SK-N-SH (cell line): Measurements from ENCODE around the gene ITLN1. TPM values are rescaled to one million over a fixed set of nuclear protein-coding genes. Genes with fewer than 3 reads are reported as not detected.
"Not testable (repeated sequence)": the region's sequence is repeated elsewhere in the genome, so short reads cannot be mapped to it uniquely, and the experiment has no call there.

Source experiments
- CTCF ChIA-PET: fragments of 300-600, 350-600 bp; formaldehyde crosslinking; extraction: SDS; loops from one replicate; lab custom pipeline; 2021; lab: Yijun Ruan, JAX
- POLR2A ChIA-PET: fragments of 350-600 bp; sonication (Branson Sonifier 250); formaldehyde crosslinking; extraction: SDS; loops from one replicate; lab custom pipeline; 2020; ENCODE audit warnings: antibody characterized with exemption, inconsistent platforms; lab: Yijun Ruan, JAX
- DNase-seq: peaks from one replicate; pipeline ENCODE4 v3.0.0; 2012
- H2AFZ ChIP-seq: fragments of 200-600 bp; sonication (generic); 2 replicates; pipeline ENCODE4 v1.8.1; 2016; ENCODE audit warnings: antibody characterized with exemption, mild to moderate bottlenecking, low read depth
- H3F3A ChIP-seq: fragments of 200-600 bp; sonication (generic); replicated peaks from 2 replicates; pipeline ENCODE3; 2016; ENCODE audit warnings: antibody characterized with exemption, mild to moderate bottlenecking; ENCODE audit not compliant: insufficient read depth
- H3K27ac ChIP-seq, 2 experiments: fragments of 200-500 bp in 1 of 2; fragments of 200-600 bp in 1 of 2; sonication (Bioruptor generic) in 1 of 2; sonication (generic), shearing (Covaris generic) in 1 of 2; 2 replicates each; pipeline versions ENCODE4 v1.5.1 to v1.6.1; 2014 to 2016; ENCODE audit warnings: low read depth in 2 of 2, inconsistent platforms in 1 of 2, low read length in 1 of 2, mild to moderate bottlenecking in 1 of 2, mixed read lengths in 1 of 2
- H3K27me3 ChIP-seq: fragments of 200-600 bp; sonication (generic), shearing (Covaris generic); 2 replicates; pipeline ENCODE4 v1.6.1; 2016; ENCODE audit warnings: mixed run types; ENCODE audit not compliant: insufficient read depth
- H3K36me3 ChIP-seq, 2 experiments: fragments of 200-500 bp in 1 of 2; fragments of 200-600 bp in 1 of 2; sonication (Bioruptor generic) in 1 of 2; sonication (generic) in 1 of 2; replicated peaks in 1 of 2; 2 replicates each; pipeline versions ENCODE3 to v1.5.1; 2014 to 2016; ENCODE audit warnings: low read length in 1 of 2, mild to moderate bottlenecking in 1 of 2; ENCODE audit not compliant: insufficient read depth in 2 of 2, control insufficient read depth in 1 of 2
- H3K4me1 ChIP-seq, 2 experiments: fragments of 200-500 bp in 1 of 2; fragments of 200-600 bp in 1 of 2; sonication (Bioruptor generic) in 1 of 2; sonication (generic), shearing (Covaris generic) in 1 of 2; 2 replicates each; pipeline versions ENCODE4 v1.5.1 to v1.6.1; 2014 to 2016; ENCODE audit warnings: low read depth in 1 of 2, low read length in 1 of 2, mixed run types in 1 of 2; ENCODE audit not compliant: insufficient read depth in 2 of 2, control insufficient read depth in 1 of 2
- H3K4me2 ChIP-seq: fragments of 200-600 bp; sonication (generic), shearing (Covaris generic); 2 replicates; pipeline ENCODE4 v1.6.1; 2017; ENCODE audit warnings: mixed run types
- H3K4me3 ChIP-seq, 2 experiments: fragments of 200-500 bp in 1 of 2; fragments of 200-600 bp in 1 of 2; sonication (Bioruptor generic) in 1 of 2; sonication (generic), shearing (Covaris generic) in 1 of 2; 2 replicates each; pipeline versions ENCODE4 v1.5.1 to v1.8.1; 2014 to 2016; ENCODE audit warnings: low read depth in 2 of 2, inconsistent platforms in 1 of 2, low read length in 1 of 2, mild to moderate bottlenecking in 1 of 2, mixed read lengths in 1 of 2, moderate library complexity in 1 of 2
- H3K79me2 ChIP-seq: fragments of 200-600 bp; sonication (generic); 2 replicates; pipeline ENCODE4 v1.8.1; 2017; ENCODE audit warnings: mild to moderate bottlenecking; ENCODE audit not compliant: insufficient read depth
- H3K9ac ChIP-seq: fragments of 200-600 bp; sonication (generic); 2 replicates; pipeline ENCODE4 v1.6.1; 2017; ENCODE audit warnings: mixed run types
- H3K9me2 ChIP-seq: fragments of 200-600 bp; sonication (generic); 2 replicates; pipeline ENCODE4 v1.6.1; 2017; ENCODE audit warnings: mixed run types
- H3K9me3 ChIP-seq: fragments of 200-600 bp; sonication (generic); 2 replicates; pipeline ENCODE4 v1.6.1; 2017; ENCODE audit warnings: mixed run types, mild to moderate bottlenecking, moderate library complexity
- H4K20me1 ChIP-seq: fragments of 200-600 bp; sonication (generic); 2 replicates; pipeline ENCODE4 v1.6.1; 2017; ENCODE audit warnings: mild to moderate bottlenecking, mixed run types; ENCODE audit not compliant: insufficient read depth
- EZH2phosphoT487 ChIP-seq: fragments of 200-600 bp; sonication (generic); IDR thresholded peaks from 2 replicates; pipeline ENCODE4 v1.6.1; 2017; ENCODE audit warnings: low read depth, mixed run types, mild to moderate bottlenecking, antibody characterized with exemption, moderate library complexity, borderline replicate concordance
- FOXJ3 ChIP-seq: sonication (generic); formaldehyde crosslinking; IDR thresholded peaks from 2 replicates; pipeline ENCODE4 v1.5.1; 2020; ENCODE audit warnings: mild to moderate bottlenecking, missing genetic modification reagents
- GABPA ChIP-seq: IDR thresholded peaks from 2 replicates; pipeline ENCODE4 v1.4.0; 2012; ENCODE audit warnings: low read depth, mild to moderate bottlenecking
- JUND ChIP-seq: IDR thresholded peaks from 2 replicates; pipeline ENCODE4 v1.4.0; 2012
- MXI1 ChIP-seq: IDR thresholded peaks from 2 replicates; pipeline ENCODE4 v1.6.1; 2012; ENCODE audit warnings: mild to moderate bottlenecking, low read depth, low read length, improper control_type of control experiment
- POLR2AphosphoS5 ChIP-seq: IDR thresholded peaks from 2 replicates; pipeline ENCODE4 v1.6.1; 2012; ENCODE audit warnings: low read depth, low read length
- RAD21 ChIP-seq: IDR thresholded peaks from 2 replicates; pipeline ENCODE4 v1.6.1; 2012; ENCODE audit warnings: mild to moderate bottlenecking, low read length
- RFX5 ChIP-seq: IDR thresholded peaks from 2 replicates; pipeline ENCODE4 v1.6.1; 2012; ENCODE audit warnings: mild to moderate bottlenecking, improper control_type of control experiment, low read length
- SIN3A ChIP-seq: IDR thresholded peaks from 2 replicates; pipeline ENCODE4 v1.6.1; 2012; ENCODE audit warnings: low read depth, mild to moderate bottlenecking, low read length, moderate library complexity, borderline replicate concordance
- SMC3 ChIP-seq: IDR thresholded peaks from 2 replicates; pipeline ENCODE4 v1.6.1; 2012; ENCODE audit warnings: low read depth, low read length, improper control_type of control experiment
- TEAD4 ChIP-seq: IDR thresholded peaks from 2 replicates; pipeline ENCODE4 v1.4.0; 2012; ENCODE audit warnings: mild to moderate bottlenecking, borderline replicate concordance; ENCODE audit not compliant: insufficient read depth
- WGBS: methylation state at CpG from one replicate; pipeline ENCODE4 v1.1.6; 2017; ENCODE audit warnings: low lambda C conversion rate; 5-methylcytosine and 5-hydroxymethylcytosine counted together
- polyA plus RNA-seq, 3 experiments: library from polyadenylated mRNA; depleted of rRNA; stranded (reverse); fragments of >200 nt; gene quantifications; 2 replicates each; pipeline ENCODE4 v1.2.3, GENCODE V29; 2012
- TF ChIP-seq, protein P1 (sequence below): IDR thresholded peaks from 2 replicates; pipeline ENCODE4 v1.4.0; 2012; ENCODE audit warnings: low read depth, borderline replicate concordance
- TF ChIP-seq, protein P2 (sequence below): IDR thresholded peaks from 2 replicates; pipeline ENCODE4; 2012
- TF ChIP-seq, protein P3 (sequence below): IDR thresholded peaks from 2 replicates; pipeline ENCODE4 v1.6.1; 2012; ENCODE audit warnings: mild to moderate bottlenecking, low read depth, low read length, moderate library complexity

The ITLN1 gene
- polyA plus RNA-seq, 1 of the 3 experiments (the other 2 are of a cell fraction): not detected

DNA sequence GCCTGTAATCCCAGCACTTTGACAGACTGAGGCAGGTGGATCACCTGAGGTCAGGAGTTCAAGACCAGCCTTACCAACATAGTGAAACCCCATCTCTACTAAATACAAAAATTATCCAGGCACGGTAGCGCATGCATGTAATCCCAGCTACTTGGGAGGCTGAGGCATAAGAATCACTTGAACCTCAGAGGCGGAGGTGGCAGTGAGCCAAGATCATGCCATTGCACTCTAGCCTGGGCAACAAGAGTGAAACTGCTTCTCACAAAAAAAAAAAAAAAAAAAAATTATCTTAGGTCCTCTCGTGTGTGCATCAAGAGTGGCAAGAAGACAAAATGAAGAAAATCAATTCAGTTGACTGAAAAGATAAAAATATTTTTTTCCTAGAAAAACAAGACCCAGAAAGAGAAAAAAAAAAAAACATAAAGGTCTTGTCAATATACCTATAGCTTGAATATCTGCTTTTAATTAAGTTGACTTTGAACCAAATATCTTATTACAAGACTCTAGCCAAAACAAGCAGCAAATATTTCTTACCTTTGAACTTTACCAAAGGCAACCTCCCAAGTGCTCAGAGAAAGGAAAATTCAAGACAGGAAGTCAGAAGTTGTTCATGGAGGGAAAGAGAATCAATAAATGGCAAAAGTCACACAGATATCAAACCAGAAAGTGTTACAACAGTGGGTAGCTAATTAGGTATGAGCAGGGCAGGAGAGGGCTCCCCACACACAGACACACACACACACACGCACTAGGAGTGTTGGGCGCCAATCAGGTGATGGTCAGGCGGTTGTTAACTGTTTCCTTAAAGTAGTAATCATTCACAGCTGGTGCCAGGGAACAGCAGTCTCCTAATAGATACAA lies 40.0 kb upstream of the ITLN1 start:
- Histone ChIP-seq H3K9me2 (no peaks in the 10 kb centered on the region), H3K4me2 (no peak overlapping the region), H3K36me3 (no peaks in the 10 kb centered on the region), H3K4me3 (no peak overlapping the region), H3K9me3 (no peaks in the 10 kb centered on the region), H3K79me2 (no peaks in the 10 kb centered on the region), H3K9ac (no peak overlapping the region), H3K27ac (no peak overlapping the region), H4K20me1 (no peaks in the 10 kb centered on the region), H2AFZ (no peak overlapping the region), H3K4me1 (no peaks in the 10 kb centered on the region), H3K27me3 (no peaks in the 10 kb centered on the region; the same call in 1 of the 2 replicates), H3F3A (no peaks in the 10 kb centered on the region)
- CTCF ChIA-PET: no interaction called here
- TF ChIP-seq JUND: no peak
- TF ChIP-seq POLR2AphosphoS5: no peak
- DNase-seq: no peak
- WGBS: 19% methylated on average over 7 of the region's 7 CpGs
- POLR2A ChIA-PET: no interaction called here

DNA sequence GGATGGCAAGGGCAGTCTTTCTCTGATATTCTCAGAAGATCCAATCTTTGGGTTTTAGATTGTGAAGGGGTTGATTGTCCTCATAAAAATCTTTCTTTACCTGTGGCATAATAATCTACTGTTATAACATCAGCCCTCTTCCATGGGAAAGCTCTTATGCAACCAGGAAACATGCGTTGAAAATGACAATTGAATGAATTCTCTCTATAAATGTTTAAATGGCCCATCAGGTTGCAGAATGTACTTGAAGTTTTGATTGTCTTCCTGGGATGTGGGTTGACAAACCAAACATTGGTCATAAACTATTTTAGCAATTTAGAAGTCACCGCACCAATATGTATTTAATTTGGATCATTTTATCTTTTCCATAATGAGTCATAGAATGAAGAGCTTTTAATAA lies 31.7 kb upstream of the ITLN1 start:
- H3K9ac ChIP-seq: no peak overlapping the region
- no peaks in the 10 kb centered on the region for H3K9me2 ChIP-seq
- no peaks in the 10 kb centered on the region for H4K20me1 ChIP-seq
- ChIA-PET POLR2A (no interaction called here), CTCF (interaction anchor here (1.1 kb wide), 1 partner anchor 10 kb away, joined by 3 read pairs; no protein-coding TSS in a partner anchor)
- no peaks in the 10 kb centered on the region for H3K9me3 ChIP-seq
- peaks cover 8% of the 10 kb centered on the region; the same call in 1 of the 2 replicates for H3K27me3 ChIP-seq
- H3K4me3 ChIP-seq: no peak overlapping the region
- no peaks in the 10 kb centered on the region for H3K79me2 ChIP-seq
- 4% methylated on average over 2 of the region's 2 CpGs for WGBS
- H3K36me3 ChIP-seq: no peaks in the 10 kb centered on the region
- no peaks in the 10 kb centered on the region for H3K4me1 ChIP-seq
- TF ChIP-seq, protein P1, sequence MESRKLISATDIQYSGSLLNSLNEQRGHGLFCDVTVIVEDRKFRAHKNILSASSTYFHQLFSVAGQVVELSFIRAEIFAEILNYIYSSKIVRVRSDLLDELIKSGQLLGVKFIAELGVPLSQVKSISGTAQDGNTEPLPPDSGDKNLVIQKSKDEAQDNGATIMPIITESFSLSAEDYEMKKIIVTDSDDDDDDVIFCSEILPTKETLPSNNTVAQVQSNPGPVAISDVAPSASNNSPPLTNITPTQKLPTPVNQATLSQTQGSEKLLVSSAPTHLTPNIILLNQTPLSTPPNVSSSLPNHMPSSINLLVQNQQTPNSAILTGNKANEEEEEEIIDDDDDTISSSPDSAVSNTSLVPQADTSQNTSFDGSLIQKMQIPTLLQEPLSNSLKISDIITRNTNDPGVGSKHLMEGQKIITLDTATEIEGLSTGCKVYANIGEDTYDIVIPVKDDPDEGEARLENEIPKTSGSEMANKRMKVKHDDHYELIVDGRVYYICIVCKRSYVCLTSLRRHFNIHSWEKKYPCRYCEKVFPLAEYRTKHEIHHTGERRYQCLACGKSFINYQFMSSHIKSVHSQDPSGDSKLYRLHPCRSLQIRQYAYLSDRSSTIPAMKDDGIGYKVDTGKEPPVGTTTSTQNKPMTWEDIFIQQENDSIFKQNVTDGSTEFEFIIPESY: no peak
- TF ChIP-seq SIN3A (no peak), TEAD4 (no peak), FOXJ3 (no peak), RAD21 (no peak), RFX5 (no peak), EZH2phosphoT487 (no peak), SMC3 (no peak), GABPA (no peak), MXI1 (no peak)
- TF ChIP-seq, protein P2, sequence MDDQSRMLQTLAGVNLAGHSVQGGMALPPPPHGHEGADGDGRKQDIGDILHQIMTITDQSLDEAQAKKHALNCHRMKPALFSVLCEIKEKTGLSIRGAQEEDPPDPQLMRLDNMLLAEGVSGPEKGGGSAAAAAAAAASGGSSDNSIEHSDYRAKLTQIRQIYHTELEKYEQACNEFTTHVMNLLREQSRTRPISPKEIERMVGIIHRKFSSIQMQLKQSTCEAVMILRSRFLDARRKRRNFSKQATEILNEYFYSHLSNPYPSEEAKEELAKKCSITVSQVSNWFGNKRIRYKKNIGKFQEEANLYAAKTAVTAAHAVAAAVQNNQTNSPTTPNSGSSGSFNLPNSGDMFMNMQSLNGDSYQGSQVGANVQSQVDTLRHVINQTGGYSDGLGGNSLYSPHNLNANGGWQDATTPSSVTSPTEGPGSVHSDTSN: no peak
- TF ChIP-seq, protein P3, sequence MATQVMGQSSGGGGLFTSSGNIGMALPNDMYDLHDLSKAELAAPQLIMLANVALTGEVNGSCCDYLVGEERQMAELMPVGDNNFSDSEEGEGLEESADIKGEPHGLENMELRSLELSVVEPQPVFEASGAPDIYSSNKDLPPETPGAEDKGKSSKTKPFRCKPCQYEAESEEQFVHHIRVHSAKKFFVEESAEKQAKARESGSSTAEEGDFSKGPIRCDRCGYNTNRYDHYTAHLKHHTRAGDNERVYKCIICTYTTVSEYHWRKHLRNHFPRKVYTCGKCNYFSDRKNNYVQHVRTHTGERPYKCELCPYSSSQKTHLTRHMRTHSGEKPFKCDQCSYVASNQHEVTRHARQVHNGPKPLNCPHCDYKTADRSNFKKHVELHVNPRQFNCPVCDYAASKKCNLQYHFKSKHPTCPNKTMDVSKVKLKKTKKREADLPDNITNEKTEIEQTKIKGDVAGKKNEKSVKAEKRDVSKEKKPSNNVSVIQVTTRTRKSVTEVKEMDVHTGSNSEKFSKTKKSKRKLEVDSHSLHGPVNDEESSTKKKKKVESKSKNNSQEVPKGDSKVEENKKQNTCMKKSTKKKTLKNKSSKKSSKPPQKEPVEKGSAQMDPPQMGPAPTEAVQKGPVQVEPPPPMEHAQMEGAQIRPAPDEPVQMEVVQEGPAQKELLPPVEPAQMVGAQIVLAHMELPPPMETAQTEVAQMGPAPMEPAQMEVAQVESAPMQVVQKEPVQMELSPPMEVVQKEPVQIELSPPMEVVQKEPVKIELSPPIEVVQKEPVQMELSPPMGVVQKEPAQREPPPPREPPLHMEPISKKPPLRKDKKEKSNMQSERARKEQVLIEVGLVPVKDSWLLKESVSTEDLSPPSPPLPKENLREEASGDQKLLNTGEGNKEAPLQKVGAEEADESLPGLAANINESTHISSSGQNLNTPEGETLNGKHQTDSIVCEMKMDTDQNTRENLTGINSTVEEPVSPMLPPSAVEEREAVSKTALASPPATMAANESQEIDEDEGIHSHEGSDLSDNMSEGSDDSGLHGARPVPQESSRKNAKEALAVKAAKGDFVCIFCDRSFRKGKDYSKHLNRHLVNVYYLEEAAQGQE: no peak
- DNase-seq: no peak
- no peak overlapping the region for H3K4me2 ChIP-seq
- no peaks in the 10 kb centered on the region for H3F3A ChIP-seq
- no peak overlapping the region for H2AFZ ChIP-seq
- H3K27ac ChIP-seq: no peak overlapping the region

DNA sequence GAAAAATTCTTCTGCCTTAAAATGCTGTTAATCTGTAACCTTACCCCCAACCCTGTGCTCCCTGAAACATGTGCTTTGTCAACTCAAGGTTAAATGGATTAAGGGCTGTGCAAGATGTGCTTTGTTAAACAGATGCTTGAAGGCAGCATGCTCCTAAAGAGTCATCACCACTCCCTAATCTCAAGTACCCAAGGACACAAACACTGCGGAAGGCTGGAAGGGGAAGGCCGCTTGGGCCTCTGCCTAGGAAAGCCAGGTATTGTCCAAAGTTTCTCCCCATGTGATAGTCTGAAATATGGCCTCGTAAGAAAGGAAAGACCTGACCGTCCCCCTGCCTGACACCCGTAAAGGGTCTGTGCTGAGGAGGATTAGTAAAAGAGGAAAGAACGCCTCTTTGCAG lies 28.2 kb upstream of the ITLN1 start:
- H3K79me2 ChIP-seq, H3K9me3 ChIP-seq, POLR2A ChIA-PET, CTCF ChIA-PET, H3K36me3 ChIP-seq, H3K4me2 ChIP-seq, H3K9ac ChIP-seq, H3K9me2 ChIP-seq, H3K4me1 ChIP-seq, H4K20me1 ChIP-seq, DNase-seq, H2AFZ ChIP-seq, H3F3A ChIP-seq, H3K4me3 ChIP-seq, H3K27ac ChIP-seq: not testable (repeated sequence)
- 6% methylated on average over 6 of the region's 6 CpGs for WGBS
- H3K27me3 ChIP-seq: peaks cover 25% of the 10 kb centered on the region; the same call in 1 of the 2 replicates
